ENCODE measurements around the gene NAT14. TPM values are rescaled to one million over a fixed set of nuclear protein-coding genes. Genes with fewer than 3 reads are reported as not detected.

Gene NAT14
- total RNA-seq, 4 donors from 2014 or later: 1.3 to 4.3 (median 2.9) TPM

DNA sequence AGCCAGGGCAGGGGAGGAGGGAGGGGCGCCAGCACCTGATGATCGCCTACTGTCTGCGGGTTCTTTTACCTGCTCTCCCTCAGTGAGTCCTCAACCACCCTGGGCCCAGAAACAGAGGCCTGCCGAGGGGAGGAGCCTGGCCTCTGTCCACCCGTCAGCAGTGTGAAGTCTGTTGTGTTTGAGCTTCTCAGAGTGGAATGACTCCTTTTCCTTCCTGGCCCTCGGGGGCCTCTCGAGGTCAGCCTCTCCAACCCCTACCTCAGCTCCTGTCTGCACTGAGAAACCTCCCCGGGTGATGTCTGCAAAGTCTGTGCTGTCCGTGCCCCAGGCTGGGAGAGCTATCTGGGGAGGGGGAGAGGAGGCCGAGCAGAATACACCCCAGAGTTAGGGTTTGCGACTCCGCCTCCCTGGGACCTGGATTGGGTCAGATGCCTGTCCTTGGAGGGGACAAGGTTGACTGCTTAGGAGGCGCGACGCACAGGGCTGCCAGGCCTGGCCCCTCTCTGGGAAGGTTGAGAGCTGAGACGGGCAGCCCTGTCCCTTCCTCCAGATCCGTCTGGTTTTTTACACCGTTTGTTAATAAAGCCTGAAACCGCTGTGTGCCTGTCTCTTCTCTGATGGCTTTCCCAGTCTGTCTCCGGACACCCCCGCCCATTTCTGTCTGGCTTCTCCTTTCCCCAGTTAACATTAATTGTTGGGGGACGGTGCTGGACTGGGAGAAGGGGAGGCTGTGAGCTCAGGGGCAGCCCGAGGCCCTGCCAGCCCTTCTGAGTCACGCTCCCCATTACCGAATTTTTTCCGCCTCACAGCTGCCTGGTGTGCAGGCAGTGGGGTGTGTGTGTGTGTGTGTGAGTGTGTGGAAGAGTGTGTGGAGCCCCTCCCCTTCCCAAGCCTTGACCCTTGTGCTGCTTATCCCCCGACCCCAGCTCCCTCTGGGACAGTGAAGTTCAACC is 2.3 kb downstream of the NAT14 start:
- intact Hi-C loops (cut with DNase I): no loop called here
- Histone ChIP-seq H3K27me3 (peaks cover 0 to 19% (median 0%) of the 10 kb centered on the region in 4 donors), H3K9me3 (no peaks in the 10 kb centered on the region), H3K4me1 (peaks cover 43 to 77% (median 51%) of the 10 kb centered on the region in 3 donors), H3K27ac (peak overlapping the region; percentile 64 to 94 (median 88)), H3K4me3 (peak overlapping the region in 1 of 4 donors; percentile 34), H3K36me3 (peaks cover 0 to 20% (median 14%) of the 10 kb centered on the region in 3 donors)
- no peak for DNase-seq
- TF ChIP-seq, protein P1, sequence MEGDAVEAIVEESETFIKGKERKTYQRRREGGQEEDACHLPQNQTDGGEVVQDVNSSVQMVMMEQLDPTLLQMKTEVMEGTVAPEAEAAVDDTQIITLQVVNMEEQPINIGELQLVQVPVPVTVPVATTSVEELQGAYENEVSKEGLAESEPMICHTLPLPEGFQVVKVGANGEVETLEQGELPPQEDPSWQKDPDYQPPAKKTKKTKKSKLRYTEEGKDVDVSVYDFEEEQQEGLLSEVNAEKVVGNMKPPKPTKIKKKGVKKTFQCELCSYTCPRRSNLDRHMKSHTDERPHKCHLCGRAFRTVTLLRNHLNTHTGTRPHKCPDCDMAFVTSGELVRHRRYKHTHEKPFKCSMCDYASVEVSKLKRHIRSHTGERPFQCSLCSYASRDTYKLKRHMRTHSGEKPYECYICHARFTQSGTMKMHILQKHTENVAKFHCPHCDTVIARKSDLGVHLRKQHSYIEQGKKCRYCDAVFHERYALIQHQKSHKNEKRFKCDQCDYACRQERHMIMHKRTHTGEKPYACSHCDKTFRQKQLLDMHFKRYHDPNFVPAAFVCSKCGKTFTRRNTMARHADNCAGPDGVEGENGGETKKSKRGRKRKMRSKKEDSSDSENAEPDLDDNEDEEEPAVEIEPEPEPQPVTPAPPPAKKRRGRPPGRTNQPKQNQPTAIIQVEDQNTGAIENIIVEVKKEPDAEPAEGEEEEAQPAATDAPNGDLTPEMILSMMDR (IDR thresholded peaks at IDR 0.05): no peak
- TF ChIP-seq POLR2A (IDR thresholded peaks at IDR 0.05): no peak
- 18 to 21% methylated on average over 18 to 19 of the region's 27 CpGs for WGBS, 2 donors

DNA sequence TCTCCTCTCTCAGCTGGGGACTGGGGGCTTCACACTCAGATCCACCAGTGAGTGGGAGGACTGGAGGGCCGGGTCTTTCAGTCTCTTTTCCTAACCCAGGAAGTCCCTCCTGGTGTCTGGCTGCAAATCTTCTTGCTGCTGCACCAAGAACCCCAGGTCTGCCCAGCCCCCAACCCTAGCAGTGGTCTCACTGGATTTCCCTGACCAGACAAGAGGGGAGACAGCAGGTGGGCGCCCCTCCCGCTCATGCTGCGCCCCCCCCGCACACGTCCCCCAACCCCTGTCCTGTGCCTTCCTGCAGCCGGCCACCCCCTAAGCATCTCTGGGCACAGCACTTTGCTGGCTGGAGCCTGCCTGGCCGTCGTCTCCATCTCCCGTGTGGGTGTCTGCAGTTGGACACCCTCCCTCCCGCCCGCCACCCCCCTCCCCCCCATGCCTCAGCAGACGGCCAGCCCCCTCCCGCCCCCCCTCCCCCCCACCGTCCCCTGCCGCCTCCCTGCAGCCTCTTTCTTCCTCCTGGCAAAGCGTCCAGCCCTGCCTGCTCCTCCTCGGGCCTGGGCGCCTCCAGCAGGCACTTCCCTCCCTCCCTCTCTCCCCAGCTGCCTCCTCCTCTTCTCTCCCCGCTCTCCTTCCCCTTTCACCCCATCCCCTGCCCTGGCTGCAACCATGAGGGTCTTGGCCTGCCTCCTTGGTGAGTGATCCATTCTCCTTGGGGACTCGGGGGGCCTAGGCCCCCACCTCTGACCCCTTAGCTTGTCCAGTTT is 3.1 kb downstream of the NAT14 start, which contains the start of gene SSC5D:
Gene SSC5D, plus strand, starts transcription at position 513 of the 764 bp plus-strand sequence. Its CDS starts 154 bp downstream, at position 667.
- peak within 1 kb of the TSS in 1 of 4 donors; percentile 39 for H3K4me3 ChIP-seq
- H3K27me3 ChIP-seq: peaks cover 0 to 25% (median 0%) of the 10 kb centered on the region in 4 donors
- H3K27ac ChIP-seq: peak within 1 kb of the TSS; percentile 64 to 94 (median 88)
- no peak for DNase-seq
- H3K9me3 ChIP-seq: no peaks in the 10 kb centered on the region
- peaks cover 50 to 86% (median 51%) of the 10 kb centered on the region in 3 donors for H3K4me1 ChIP-seq
- TF ChIP-seq POLR2A (IDR thresholded peaks at IDR 0.05): no peak
- TF ChIP-seq, protein P1 (IDR thresholded peaks at IDR 0.05): no peak
- peaks cover 0 to 12% (median 5%) of the 10 kb centered on the region in 3 donors for H3K36me3 ChIP-seq
- intact Hi-C loops (cut with DNase I): no loop called here
- 5 to 13% methylated on average over 4 to 6 of the region's 21 CpGs for WGBS, 2 donors

DNA sequence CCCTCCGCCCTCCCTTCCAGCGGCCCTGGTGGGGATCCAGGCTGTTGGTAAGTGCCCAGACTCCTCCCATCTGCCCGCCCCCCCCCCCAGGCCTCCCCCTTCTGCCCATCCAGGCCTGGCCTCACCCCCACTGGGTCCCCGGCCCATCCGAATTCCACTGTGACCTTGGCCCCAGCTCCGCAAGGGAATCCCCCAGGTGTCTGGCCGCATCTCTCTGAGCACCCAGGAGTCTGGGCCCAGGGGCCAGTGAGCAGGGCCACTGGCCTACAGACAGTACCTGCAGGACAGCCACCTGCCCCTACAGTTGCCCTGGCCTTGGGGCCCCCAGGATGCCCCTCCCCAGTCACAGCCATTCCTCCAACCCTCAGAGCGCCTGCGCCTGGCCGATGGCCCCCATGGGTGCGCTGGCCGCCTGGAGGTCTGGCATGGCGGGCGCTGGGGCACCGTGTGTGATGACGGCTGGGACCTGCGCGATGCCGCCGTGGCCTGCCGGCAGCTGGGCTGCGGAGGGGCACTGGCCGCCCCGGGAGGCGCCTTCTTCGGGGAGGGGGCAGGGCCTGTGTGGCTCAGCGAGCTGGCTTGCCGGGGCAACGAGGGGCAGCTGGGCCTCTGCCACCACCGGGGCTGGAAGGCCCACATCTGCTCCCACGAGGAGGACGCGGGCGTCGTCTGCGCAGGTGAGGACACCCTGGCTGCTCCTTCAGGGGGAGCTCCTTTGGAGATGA is 4.2 kb downstream of the NAT14 start:
- intact Hi-C loops (cut with DNase I): no loop called here
- peaks cover 0 to 1% (median 0%) of the 10 kb centered on the region in 3 donors for H3K36me3 ChIP-seq
- TF ChIP-seq, protein P1 (IDR thresholded peaks at IDR 0.05): no peak
- TF ChIP-seq POLR2A (IDR thresholded peaks at IDR 0.05): no peak
- H3K27ac ChIP-seq: peak overlapping the region; percentile 44 to 94 (median 88)
- 96% methylated on average over 5 of the region's 36 CpGs; no CpG with 5 or more reads in 1 of the 2 donors for WGBS, 2 donors
- peaks cover 47 to 91% (median 50%) of the 10 kb centered on the region in 3 donors for H3K4me1 ChIP-seq
- DNase-seq: no peak
- peaks cover 0 to 35% (median 0%) of the 10 kb centered on the region in 4 donors for H3K27me3 ChIP-seq
- H3K4me3 ChIP-seq: peak overlapping the region in 1 of 4 donors; percentile 21
- no peaks in the 10 kb centered on the region for H3K9me3 ChIP-seq

DNA sequence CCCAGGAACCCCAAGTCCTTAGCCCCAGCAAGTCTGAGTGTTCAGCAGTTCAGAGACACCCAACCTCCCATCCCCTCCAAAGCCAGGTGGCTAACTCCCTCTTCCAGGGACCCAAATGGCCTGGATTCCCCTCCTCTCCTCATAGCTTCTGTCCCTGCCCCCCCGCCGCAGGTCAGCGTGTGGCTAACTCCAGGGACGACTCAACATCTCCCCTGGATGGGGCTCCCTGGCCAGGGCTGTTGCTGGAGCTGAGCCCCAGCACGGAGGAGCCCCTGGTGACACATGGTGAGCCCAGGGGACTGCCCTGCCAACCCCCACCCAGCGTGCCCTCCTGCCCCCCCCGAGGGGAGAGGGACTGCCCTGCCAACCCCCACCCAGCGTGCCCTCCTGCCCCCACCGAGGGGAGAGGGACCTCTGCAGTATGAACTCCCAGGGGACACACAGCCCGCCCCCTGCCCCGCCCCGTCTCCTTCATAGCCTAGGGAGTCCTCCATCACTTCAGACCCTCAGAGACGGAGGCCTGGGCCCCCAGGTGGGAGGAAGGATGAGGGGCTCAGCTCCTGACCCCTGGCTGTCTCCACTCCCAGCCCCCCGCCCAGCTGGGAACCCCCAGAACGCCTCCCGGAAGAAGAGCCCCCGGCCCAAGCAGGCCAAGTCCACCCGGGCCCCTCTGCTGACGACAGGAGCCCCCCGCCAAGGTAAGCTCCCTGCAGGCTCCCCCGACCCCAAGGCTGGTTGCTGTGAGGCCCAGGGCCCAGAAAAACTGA is 4.9 kb downstream of the NAT14 start:
- Histone ChIP-seq H3K27ac (peak overlapping the region; percentile 44 to 94 (median 88)), H3K4me3 (no peak overlapping the region), H3K27me3 (peaks cover 0 to 43% (median 0%) of the 10 kb centered on the region in 4 donors), H3K4me1 (peaks cover 39 to 91% (median 45%) of the 10 kb centered on the region in 3 donors), H3K9me3 (no peaks in the 10 kb centered on the region), H3K36me3 (no peaks in the 10 kb centered on the region)
- WGBS, 2 donors: 67% methylated on average over 4 of the region's 21 CpGs; no CpG with 5 or more reads in 1 of the 2 donors
- TF ChIP-seq, protein P1 (IDR thresholded peaks at IDR 0.05): no peak
- no peak for TF ChIP-seq POLR2A (IDR thresholded peaks at IDR 0.05)
- DNase-seq: no peak
- intact Hi-C loops (cut with DNase I): no loop called here

All from esophagus squamous epithelium (tissue), 5 donors.